K562 treated with DMSO at 1 percent for 24 hours (cell line): ENCODE results near the gene PRSS38. TPM values are rescaled to one million over a fixed set of nuclear protein-coding genes. Genes with fewer than 3 reads are reported as not detected.

Experiments used
- total RNA-seq: library from RNA; unstranded; fragments of 300-600 nt; gene quantifications from 2 replicates; pipeline ENCODE4 v1.2.3, GENCODE V29; 2022; ENCODE audit warnings: low read depth; ENCODE audit not compliant: insufficient read depth

PRSS38 gene
- total RNA-seq: 1.2 and 2.9 TPM in 2 replicates

DNA sequence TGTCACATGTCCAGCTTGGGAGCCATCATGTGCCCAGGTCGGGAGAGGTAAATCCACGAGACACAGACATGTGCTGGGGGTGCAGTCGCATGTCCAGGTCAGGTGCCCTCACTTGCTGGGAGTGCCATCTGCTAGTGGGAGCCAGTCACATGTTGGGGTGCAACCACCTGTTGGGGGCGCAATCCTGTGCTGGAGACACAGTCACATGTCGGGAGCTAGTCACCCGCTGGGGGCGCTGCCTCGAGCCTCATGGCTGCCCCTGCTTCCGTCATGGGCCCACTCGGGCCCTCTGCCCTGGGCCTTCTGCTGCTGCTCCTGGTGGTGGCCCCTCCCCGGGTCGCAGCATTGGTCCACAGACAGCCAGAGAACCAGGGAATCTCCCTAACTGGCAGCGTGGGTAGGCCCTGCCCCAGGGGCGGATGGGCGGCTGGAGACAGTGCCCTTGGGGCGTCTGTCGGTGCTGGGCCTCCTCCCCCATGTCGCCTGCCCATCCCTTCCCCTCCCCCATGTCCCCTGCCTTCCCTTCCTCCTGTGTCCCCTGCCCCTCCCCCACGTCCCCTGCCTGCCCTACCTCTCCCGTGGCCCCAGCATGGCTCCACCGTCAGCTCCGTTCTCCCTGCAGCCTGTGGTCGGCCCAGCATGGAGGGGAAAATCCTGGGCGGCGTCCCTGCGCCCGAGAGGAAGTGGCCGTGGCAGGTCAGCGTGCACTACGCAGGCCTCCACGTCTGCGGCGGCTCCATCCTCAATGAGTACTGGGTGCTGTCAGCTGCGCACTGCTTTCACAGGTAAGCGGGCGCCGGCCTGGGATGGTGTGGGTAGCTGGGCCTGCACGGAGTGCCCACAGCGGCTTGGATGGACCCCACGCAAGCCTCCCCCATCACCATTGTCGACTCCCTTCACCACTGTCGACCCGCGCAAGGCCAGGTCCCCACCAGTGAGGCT lies at the start of gene PRSS38:
TSS of gene PRSS38 (plus strand) at position 208 of the 942 bp plus-strand sequence. CDS start at position 250, 42 bp downstream.

Other genes starting within 250 kb of the PRSS38 start
- gene JMJD4, start 80.4 kb upstream of the PRSS38 start, total RNA-seq: 17.7 and 18.8 TPM in 2 replicates
- gene SNAP47, start 80.2 kb upstream of the PRSS38 start, total RNA-seq: 60.8 and 64.3 TPM in 2 replicates
- 0.49 and 0.68 TPM in 2 replicates for gene WNT9A, start 132.3 kb downstream of the PRSS38 start, total RNA-seq
- not detected in 2 replicates for gene WNT3A, start 191.3 kb downstream of the PRSS38 start, total RNA-seq